Measurements from ENCODE around the gene NR3C1.

GRCh38 chr5:143409926-143410325, 6.4 kb upstream of the NR3C1 start:
- TF ChIP-seq CTCF (IDR thresholded peaks at IDR 0.05; ENCODE audit: insufficient read depth, low read length, poor library complexity, severe bottlenecking) (no peak), EZH2phosphoT487 (conservative IDR thresholded peaks at IDR 0.05; ENCODE audit: low read length) (no peak)
